ENCODE results near the gene MBP.

The MBP gene

DNA sequence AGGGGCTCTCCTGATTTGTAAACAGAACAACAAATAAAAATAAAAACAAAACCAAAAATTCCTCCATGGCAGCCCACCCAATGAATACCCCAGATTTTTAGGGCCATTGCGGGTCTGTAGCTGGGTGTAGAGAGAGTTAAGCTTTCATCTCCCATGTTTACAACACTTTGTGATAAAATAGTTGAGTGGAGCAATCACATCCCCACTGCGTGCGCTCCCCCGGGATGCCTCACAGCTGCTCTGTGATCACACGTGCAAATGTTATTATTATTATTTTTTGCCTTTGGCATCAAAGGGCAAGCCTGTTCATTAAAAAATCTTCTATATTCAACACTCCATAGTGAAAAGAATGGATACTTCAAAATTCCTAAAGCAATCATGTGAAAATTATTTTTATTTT lies 118.0 kb downstream of the MBP start:
- TF ChIP-seq CSRNP3 (CRISPR knock-in tag; IDR thresholded peaks at IDR 0.05), result no peak
- TF ChIP-seq PPARA (CRISPR knock-in tag; IDR thresholded peaks at IDR 0.05; ENCODE audit: borderline replicate concordance), result no peak
- TF ChIP-seq, protein P1, sequence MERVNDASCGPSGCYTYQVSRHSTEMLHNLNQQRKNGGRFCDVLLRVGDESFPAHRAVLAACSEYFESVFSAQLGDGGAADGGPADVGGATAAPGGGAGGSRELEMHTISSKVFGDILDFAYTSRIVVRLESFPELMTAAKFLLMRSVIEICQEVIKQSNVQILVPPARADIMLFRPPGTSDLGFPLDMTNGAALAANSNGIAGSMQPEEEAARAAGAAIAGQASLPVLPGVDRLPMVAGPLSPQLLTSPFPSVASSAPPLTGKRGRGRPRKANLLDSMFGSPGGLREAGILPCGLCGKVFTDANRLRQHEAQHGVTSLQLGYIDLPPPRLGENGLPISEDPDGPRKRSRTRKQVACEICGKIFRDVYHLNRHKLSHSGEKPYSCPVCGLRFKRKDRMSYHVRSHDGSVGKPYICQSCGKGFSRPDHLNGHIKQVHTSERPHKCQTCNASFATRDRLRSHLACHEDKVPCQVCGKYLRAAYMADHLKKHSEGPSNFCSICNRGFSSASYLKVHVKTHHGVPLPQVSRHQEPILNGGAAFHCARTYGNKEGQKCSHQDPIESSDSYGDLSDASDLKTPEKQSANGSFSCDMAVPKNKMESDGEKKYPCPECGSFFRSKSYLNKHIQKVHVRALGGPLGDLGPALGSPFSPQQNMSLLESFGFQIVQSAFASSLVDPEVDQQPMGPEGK (CRISPR knock-in tag; IDR thresholded peaks at IDR 0.05; ENCODE audit: borderline replicate concordance), result no peak
- no peak for TF ChIP-seq RARB (CRISPR knock-in tag; IDR thresholded peaks at IDR 0.05)
- TF ChIP-seq ZNF8 (CRISPR knock-in tag; IDR thresholded peaks at IDR 0.05), result no peak
- TF ChIP-seq TOX (CRISPR knock-in tag; IDR thresholded peaks at IDR 0.05; ENCODE audit: borderline replicate concordance), result no peak
- TF ChIP-seq ISL1 (CRISPR knock-in tag; IDR thresholded peaks at IDR 0.05), result no peak
- TF ChIP-seq, protein P2, sequence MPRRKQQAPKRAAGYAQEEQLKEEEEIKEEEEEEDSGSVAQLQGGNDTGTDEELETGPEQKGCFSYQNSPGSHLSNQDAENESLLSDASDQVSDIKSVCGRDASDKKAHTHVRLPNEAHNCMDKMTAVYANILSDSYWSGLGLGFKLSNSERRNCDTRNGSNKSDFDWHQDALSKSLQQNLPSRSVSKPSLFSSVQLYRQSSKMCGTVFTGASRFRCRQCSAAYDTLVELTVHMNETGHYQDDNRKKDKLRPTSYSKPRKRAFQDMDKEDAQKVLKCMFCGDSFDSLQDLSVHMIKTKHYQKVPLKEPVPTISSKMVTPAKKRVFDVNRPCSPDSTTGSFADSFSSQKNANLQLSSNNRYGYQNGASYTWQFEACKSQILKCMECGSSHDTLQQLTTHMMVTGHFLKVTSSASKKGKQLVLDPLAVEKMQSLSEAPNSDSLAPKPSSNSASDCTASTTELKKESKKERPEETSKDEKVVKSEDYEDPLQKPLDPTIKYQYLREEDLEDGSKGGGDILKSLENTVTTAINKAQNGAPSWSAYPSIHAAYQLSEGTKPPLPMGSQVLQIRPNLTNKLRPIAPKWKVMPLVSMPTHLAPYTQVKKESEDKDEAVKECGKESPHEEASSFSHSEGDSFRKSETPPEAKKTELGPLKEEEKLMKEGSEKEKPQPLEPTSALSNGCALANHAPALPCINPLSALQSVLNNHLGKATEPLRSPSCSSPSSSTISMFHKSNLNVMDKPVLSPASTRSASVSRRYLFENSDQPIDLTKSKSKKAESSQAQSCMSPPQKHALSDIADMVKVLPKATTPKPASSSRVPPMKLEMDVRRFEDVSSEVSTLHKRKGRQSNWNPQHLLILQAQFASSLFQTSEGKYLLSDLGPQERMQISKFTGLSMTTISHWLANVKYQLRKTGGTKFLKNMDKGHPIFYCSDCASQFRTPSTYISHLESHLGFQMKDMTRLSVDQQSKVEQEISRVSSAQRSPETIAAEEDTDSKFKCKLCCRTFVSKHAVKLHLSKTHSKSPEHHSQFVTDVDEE (CRISPR knock-in tag; IDR thresholded peaks at IDR 0.05), result no peak
- TF ChIP-seq ZFP30 (CRISPR knock-in tag; IDR thresholded peaks at IDR 0.05), result no peak
- TF ChIP-seq CSDC2 (CRISPR knock-in tag; IDR thresholded peaks at IDR 0.05), result no peak
- ATAC-seq, result no peak

DNA sequence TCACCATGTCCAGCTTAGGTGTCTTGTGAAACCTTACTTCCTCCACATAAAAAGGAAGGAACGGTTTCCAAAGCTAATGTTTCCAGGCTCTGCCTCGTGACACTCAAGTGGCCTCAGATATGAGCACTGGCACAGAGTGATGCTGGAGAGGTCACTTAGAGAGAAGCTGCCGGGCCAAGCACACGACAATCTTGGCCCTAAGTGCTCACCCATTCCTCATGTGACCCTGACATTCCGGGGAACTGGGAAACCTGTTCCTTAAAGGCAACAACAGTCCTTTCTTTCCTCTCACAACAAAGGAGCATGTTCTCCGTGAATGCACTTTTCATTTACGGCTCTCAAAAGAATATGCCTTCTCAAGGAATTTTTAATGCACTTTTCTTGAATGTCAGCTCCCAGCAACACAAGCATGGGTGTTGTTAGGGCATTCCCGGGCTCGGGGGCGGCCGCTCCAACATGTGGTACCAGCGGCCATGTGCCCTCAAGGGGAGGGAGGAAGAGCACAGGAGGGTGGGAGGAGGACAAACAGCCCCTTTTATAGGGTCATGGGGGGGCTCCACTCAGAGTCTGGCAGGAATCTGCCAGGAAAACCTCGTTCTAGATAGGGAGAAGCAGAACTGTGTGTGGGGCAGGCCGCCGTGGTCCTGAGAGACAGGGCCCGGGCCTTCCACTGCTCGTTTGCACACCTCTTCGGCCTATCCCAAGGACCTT lies 118.6 kb downstream of the MBP start:
- ATAC-seq, result no peak
- TF ChIP-seq TOX (CRISPR knock-in tag; IDR thresholded peaks at IDR 0.05; ENCODE audit: borderline replicate concordance), result no peak
- TF ChIP-seq, protein P1 (CRISPR knock-in tag; IDR thresholded peaks at IDR 0.05; ENCODE audit: borderline replicate concordance), result no peak

GRCh38 chr18:77012806-77013541 lies 119.6 kb downstream of the MBP start:
- no peak for TF ChIP-seq GLIS3 (CRISPR knock-in tag; IDR thresholded peaks at IDR 0.05)
- no peak for ATAC-seq

DNA sequence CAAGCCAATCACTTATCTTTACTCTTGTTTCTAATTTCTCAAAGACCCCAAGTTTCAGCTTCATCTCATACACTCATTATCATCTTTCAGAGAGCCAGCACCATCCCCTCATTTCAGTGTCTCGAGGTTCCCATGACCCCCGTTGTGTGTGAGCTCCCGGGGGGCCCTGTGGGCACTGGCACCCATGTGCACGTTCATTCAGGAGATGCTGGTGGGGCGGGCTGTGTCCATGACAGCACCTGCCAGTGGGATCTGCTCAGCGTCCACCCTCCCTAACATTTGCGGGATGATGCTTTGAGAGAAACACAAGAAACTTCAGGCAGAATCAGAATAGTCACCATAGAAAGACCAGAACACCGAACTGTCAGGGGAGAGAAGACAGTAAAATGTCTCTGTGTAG lies 120.5 kb downstream of the MBP start:
- TF ChIP-seq ZFP30 (CRISPR knock-in tag; IDR thresholded peaks at IDR 0.05), result no peak
- no peak for TF ChIP-seq ZC3H10 (CRISPR knock-in tag; IDR thresholded peaks at IDR 0.05)
- TF ChIP-seq PPARA (CRISPR knock-in tag; IDR thresholded peaks at IDR 0.05; ENCODE audit: borderline replicate concordance), result no peak
- TF ChIP-seq TCF4 (CRISPR knock-in tag; IDR thresholded peaks at IDR 0.05; ENCODE audit: borderline replicate concordance), result no peak
- TF ChIP-seq CSDC2 (CRISPR knock-in tag; IDR thresholded peaks at IDR 0.05), result no peak
- TF ChIP-seq ISL1 (CRISPR knock-in tag; IDR thresholded peaks at IDR 0.05), result no peak
- TF ChIP-seq ZFP3 (CRISPR knock-in tag; IDR thresholded peaks at IDR 0.05), result no peak
- no peak for TF ChIP-seq ESRRG (CRISPR knock-in tag; IDR thresholded peaks at IDR 0.05)
- TF ChIP-seq CREB5 (CRISPR knock-in tag; IDR thresholded peaks at IDR 0.05; ENCODE audit: low read depth), result no peak
- TF ChIP-seq, protein P2 (CRISPR knock-in tag; IDR thresholded peaks at IDR 0.05), result no peak
- no peak for TF ChIP-seq ARNTL (CRISPR knock-in tag; IDR thresholded peaks at IDR 0.05; ENCODE audit: borderline replicate concordance, low read depth)
- no peak for TF ChIP-seq ZNF8 (CRISPR knock-in tag; IDR thresholded peaks at IDR 0.05)
- no peak for TF ChIP-seq ZNF565 (CRISPR knock-in tag; conservative IDR thresholded peaks at IDR 0.05; ENCODE audit: low read depth)
- no peak for TF ChIP-seq BACH2 (CRISPR knock-in tag; IDR thresholded peaks at IDR 0.05; ENCODE audit: borderline replicate concordance)
- TF ChIP-seq GLIS3 (CRISPR knock-in tag; IDR thresholded peaks at IDR 0.05), result no peak
- no peak for ATAC-seq

Data from SK-N-SH treated with all-trans-retinoic acid at 6 μM for 48 hours (cell line).